Nephron (organoid): ENCODE results near the gene JAZF1.

Experiments
- H3K27ac Mint-ChIP-seq, 3 experiments: 2 replicates each; pipeline ENCODE4 v1.8.0; 2020; ENCODE audit warnings: mixed read lengths in 3 of 3, mild to moderate bottlenecking in 2 of 3, moderate library complexity in 1 of 3
- H3K27me3 Mint-ChIP-seq: 2 replicates; pipeline ENCODE4 v1.8.0; 2021; ENCODE audit warnings: low read depth, mild to moderate bottlenecking, moderate library complexity, mixed read lengths
- H3K36me3 Mint-ChIP-seq: 2 replicates; pipeline ENCODE4 v1.8.0; 2020; ENCODE audit warnings: low read depth, mixed read lengths
- H3K4me1 Mint-ChIP-seq: 2 replicates; pipeline ENCODE4 v1.8.0; 2020; ENCODE audit warnings: mixed read lengths
- H3K4me3 Mint-ChIP-seq, 3 experiments: 2 replicates each; pipeline ENCODE4 v1.8.0; 2020; ENCODE audit warnings: mild to moderate bottlenecking in 3 of 3, mixed read lengths in 3 of 3, moderate library complexity in 2 of 3
- H3K9me3 Mint-ChIP-seq: 2 replicates; pipeline ENCODE4 v1.8.0; 2020; ENCODE audit warnings: mixed read lengths
- CTCF ChIP-seq, 3 experiments: fragments of 200-600 bp; sonication (generic); IDR thresholded peaks; one replicate each; pipeline ENCODE4 v1.5.0; 2021; ENCODE audit warnings: antibody characterized with exemption in 3 of 3; ENCODE audit not compliant: unreplicated experiment in 3 of 3

The JAZF1 gene

GRCh38 chr7:28207486-28208158 lies 27.0 kb upstream of the JAZF1 start:
- no peaks in the 10 kb centered on the region for H3K9me3 Mint-ChIP-seq

DNA sequence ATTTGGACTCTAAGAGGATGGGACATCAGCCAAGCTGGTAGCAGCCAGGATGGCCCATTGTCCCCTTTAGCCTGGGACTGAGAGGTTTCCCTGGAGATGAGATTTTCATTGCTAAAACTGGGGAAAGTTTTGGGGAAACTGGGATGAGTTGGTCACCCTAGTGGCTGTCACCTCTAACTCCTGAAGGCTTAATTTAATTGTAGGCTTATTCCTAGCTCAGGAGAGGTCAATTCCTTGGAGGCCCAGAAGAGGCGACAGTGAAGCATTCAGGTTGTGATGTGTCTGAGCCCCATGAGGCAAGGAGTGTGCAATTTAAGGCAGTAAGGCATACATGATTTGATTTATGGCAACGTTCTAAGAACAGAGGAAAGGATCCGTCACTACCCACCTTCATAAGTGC lies 24.9 kb upstream of the JAZF1 start:
- no peaks in the 10 kb centered on the region for H3K9me3 Mint-ChIP-seq
- no peaks in the 10 kb centered on the region for H3K36me3 Mint-ChIP-seq
- H3K27me3 Mint-ChIP-seq, result peaks cover 7% of the 10 kb centered on the region
- H3K27ac Mint-ChIP-seq, result no peak overlapping the region
- TF ChIP-seq CTCF (IDR thresholded peaks at IDR 0.05; ENCODE audit: unreplicated experiment in 3 of 3), result no peak
- no peak overlapping the region for H3K4me3 Mint-ChIP-seq
- H3K4me1 Mint-ChIP-seq, result peaks cover under 1% of the 10 kb centered on the region

More at GRCh38 chr7:28207486-28208158, 27.0 kb upstream of the JAZF1 start:
- no peak for TF ChIP-seq CTCF (IDR thresholded peaks at IDR 0.05; ENCODE audit: unreplicated experiment in 3 of 3)
- no peak overlapping the region for H3K27ac Mint-ChIP-seq
- no peaks in the 10 kb centered on the region for H3K36me3 Mint-ChIP-seq
- H3K4me1 Mint-ChIP-seq, result no peaks in the 10 kb centered on the region
- H3K4me3 Mint-ChIP-seq, result no peak overlapping the region
- H3K27me3 Mint-ChIP-seq, result no peaks in the 10 kb centered on the region

DNA sequence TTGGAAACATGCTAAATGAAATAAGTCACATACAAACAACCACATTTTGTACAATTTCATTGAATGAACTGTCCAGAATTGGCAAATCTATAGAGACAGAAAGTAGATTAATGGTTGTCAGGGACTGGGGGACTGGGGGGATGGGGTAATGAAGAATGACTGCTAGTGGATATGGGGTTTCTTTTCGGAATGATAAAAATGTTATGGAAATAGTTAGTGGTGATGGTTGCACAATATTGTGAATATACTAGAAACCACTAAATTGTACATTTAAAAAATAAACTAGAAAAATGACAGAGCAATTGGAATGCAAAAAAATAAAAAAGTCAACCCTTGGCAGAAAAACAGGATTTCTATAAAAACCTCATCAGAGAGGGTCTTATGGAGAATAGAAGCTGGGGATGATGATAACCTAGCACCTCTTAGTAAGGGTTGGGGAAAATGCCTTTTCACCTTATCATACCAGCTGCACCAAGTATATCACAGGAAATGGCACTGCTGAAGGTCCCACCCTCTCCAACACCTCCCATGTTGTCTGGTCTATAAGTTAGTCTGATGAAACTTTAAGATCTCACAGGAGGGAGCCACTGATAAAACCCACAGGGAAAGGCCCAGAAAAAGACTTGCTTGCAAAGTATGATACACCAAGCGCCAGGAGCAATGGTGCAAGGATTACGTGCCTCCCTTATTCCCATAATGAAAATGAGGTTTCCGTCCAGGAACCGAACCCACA lies 23.1 kb upstream of the JAZF1 start:
- no peak overlapping the region for H3K27ac Mint-ChIP-seq
- no peak overlapping the region for H3K4me3 Mint-ChIP-seq
- TF ChIP-seq CTCF (IDR thresholded peaks at IDR 0.05; ENCODE audit: unreplicated experiment in 3 of 3), result no peak
- H3K9me3 Mint-ChIP-seq, result no peaks in the 10 kb centered on the region
- H3K36me3 Mint-ChIP-seq, result no peaks in the 10 kb centered on the region
- peaks cover 7% of the 10 kb centered on the region for H3K27me3 Mint-ChIP-seq
- H3K4me1 Mint-ChIP-seq, result peaks cover 5% of the 10 kb centered on the region

DNA sequence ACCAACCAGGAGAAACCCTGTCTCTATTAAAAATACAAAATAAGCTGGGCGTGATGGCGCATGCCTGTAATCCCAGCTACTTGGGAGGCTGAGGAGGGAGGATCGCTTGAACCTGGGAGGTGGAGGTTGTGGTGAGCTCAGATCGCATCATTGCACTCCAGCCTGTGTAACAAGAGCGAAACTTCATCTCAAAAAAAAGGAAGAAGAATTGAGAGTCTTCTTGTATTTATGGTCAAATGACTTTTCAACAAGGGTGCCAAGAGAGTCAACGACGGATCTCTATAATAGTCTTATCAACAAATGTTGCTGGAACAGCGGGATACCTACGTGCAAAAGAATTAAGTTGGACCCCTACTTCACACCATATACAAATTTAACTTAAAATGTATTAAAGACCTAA lies 21.6 kb upstream of the JAZF1 start:
- Mint-ChIP-seq H3K4me3 (no peak overlapping the region), H3K27me3 (peaks cover 7% of the 10 kb centered on the region), H3K36me3 (no peaks in the 10 kb centered on the region), H3K9me3 (no peaks in the 10 kb centered on the region), H3K27ac (no peak overlapping the region), H3K4me1 (peaks cover 5% of the 10 kb centered on the region)
- TF ChIP-seq CTCF (IDR thresholded peaks at IDR 0.05; ENCODE audit: unreplicated experiment in 3 of 3), result no peak

- Mint-ChIP-seq H3K9me3 (no peaks in the 10 kb centered on the region), H3K27ac (no peak overlapping the region), H3K4me1 (peaks cover 5% of the 10 kb centered on the region), H3K27me3 (peaks cover 7% of the 10 kb centered on the region), H3K36me3 (no peaks in the 10 kb centered on the region), H3K4me3 (no peak overlapping the region)
- TF ChIP-seq CTCF (IDR thresholded peaks at IDR 0.05; ENCODE audit: unreplicated experiment in 3 of 3), result no peak
These were observed 20.5 kb upstream of the JAZF1 start for GRCh38 chr7:28201131-28201530.

- H3K4me1 Mint-ChIP-seq, result peaks cover 5% of the 10 kb centered on the region
- no peak overlapping the region for H3K4me3 Mint-ChIP-seq
- H3K27me3 Mint-ChIP-seq, result peaks cover 7% of the 10 kb centered on the region
- no peak for TF ChIP-seq CTCF (IDR thresholded peaks at IDR 0.05; ENCODE audit: unreplicated experiment in 3 of 3)
- H3K36me3 Mint-ChIP-seq, result no peaks in the 10 kb centered on the region
- no peak overlapping the region for H3K27ac Mint-ChIP-seq
- H3K9me3 Mint-ChIP-seq, result no peaks in the 10 kb centered on the region
These were observed 20.0 kb upstream of the JAZF1 start for GRCh38 chr7:28200598-28200997.
